Endothelial cell of umbilical vein (primary cell): ENCODE data around the gene ADAMTSL5. TPM values are rescaled to one million over a fixed set of nuclear protein-coding genes. Genes with fewer than 3 reads are reported as not detected.

Experiments
- BruUV-seq: library from RNA; stranded (reverse); fragments of 400-500 nt; replicated peaks from 2 replicates; lab custom pipeline; 2021; lab: Mats Ljungman, UMichigan
- CTCF ChIA-PET: fragments of 300-600, 350-600 bp; sonication (Branson Sonifier 250); formaldehyde crosslinking; loops from one replicate; lab custom pipeline; 2021; ENCODE audit warnings: antibody characterized with exemption, inconsistent platforms; lab: Charles Lee
- POLR2A ChIA-PET: fragments of 300-600, 350-600 bp; sonication (Branson Sonifier 250); formaldehyde crosslinking; loops from one replicate; lab custom pipeline; 2021; ENCODE audit warnings: antibody characterized with exemption, inconsistent platforms; lab: Charles Lee
- DNase-seq: peaks from one replicate; pipeline ENCODE4 v3.0.0-alpha.2; 2011; ENCODE audit warnings: low read depth, low spot score
- FAIRE-seq: peaks from 2 replicates; lab custom pipeline; 2011; peaks lifted over from hg19 to GRCh38; lab: Jason Lieb, UNC
- H2AFZ ChIP-seq: 2 replicates; pipeline ENCODE4 v1.6.0; 2012; ENCODE audit warnings: low read depth, low read length, control low read depth, inconsistent platforms
- H3K27ac ChIP-seq: 2 replicates; pipeline ENCODE4 v1.5.1; 2011; ENCODE audit warnings: low read depth, mild to moderate bottlenecking, control low read depth, low read length, moderate library complexity; ENCODE audit not compliant: insufficient read depth
- H3K27me3 ChIP-seq, 2 experiments: 2 replicates each; pipeline versions ENCODE4 v1.6.0 to v1.6.1; 2011; ENCODE audit warnings: low read length in 2 of 2, mixed read lengths in 1 of 2; ENCODE audit not compliant: control insufficient read depth in 2 of 2, insufficient read depth in 2 of 2
- H3K36me3 ChIP-seq, 2 experiments: 2 replicates in 1 of 2; 3 replicates in 1 of 2; pipeline ENCODE4 v1.5.1; 2011; ENCODE audit warnings: low read length in 2 of 2, mild to moderate bottlenecking in 1 of 2, moderate library complexity in 1 of 2; ENCODE audit not compliant: control insufficient read depth in 2 of 2, insufficient read depth in 2 of 2; ENCODE audit errors: extremely low read depth in 1 of 2
- H3K4me1 ChIP-seq: 3 replicates; pipeline ENCODE4 v1.5.1; 2011; ENCODE audit warnings: mild to moderate bottlenecking, low read length; ENCODE audit not compliant: control insufficient read depth, insufficient read depth; ENCODE audit errors: extremely low read depth
- H3K4me2 ChIP-seq: 2 replicates; pipeline ENCODE4 v1.6.1; 2011; ENCODE audit warnings: low read length, control low read depth, mixed read lengths; ENCODE audit not compliant: insufficient read depth
- H3K4me3 ChIP-seq, 3 experiments: fragments of 200-600 bp in 1 of 3; sonication (generic), shearing (Covaris generic) in 1 of 3; replicated peaks in 1 of 3; 2 replicates each; pipeline ENCODE4 v1.5.1; 2011 to 2016; ENCODE audit warnings: control low read depth in 3 of 3, low read length in 3 of 3, mild to moderate bottlenecking in 2 of 3, inconsistent platforms in 1 of 3, low read depth in 1 of 3, moderate library complexity in 1 of 3; ENCODE audit not compliant: insufficient read depth in 1 of 3
- H3K79me2 ChIP-seq: 2 replicates; pipeline ENCODE4 v1.6.0; 2012; ENCODE audit warnings: low read length, inconsistent platforms; ENCODE audit not compliant: control insufficient read depth, insufficient read depth
- H3K9ac ChIP-seq: replicated peaks from 2 replicates; pipeline ENCODE3; 2011; ENCODE audit warnings: low read length, control low read depth; ENCODE audit not compliant: insufficient read depth; ENCODE audit errors: extremely low read depth
- H3K9me1 ChIP-seq: replicated peaks from 3 replicates; pipeline ENCODE4 v1.6.0; 2011; ENCODE audit warnings: mild to moderate bottlenecking, low read length; ENCODE audit not compliant: control insufficient read depth, insufficient read depth; ENCODE audit errors: extremely low read depth
- H3K9me3 ChIP-seq: replicated peaks from 2 replicates; pipeline ENCODE4 v1.5.1; 2012; ENCODE audit warnings: low read length, inconsistent platforms; ENCODE audit not compliant: control insufficient read depth, insufficient read depth
- H4K20me1 ChIP-seq: replicated peaks from 2 replicates; pipeline ENCODE3; 2011; ENCODE audit warnings: mild to moderate bottlenecking, low read length; ENCODE audit not compliant: control insufficient read depth, insufficient read depth; ENCODE audit errors: extremely low read depth
- CTCF ChIP-seq, 2 donors: IDR thresholded peaks; 1 replicate in 1 of 2; 2 replicates in 1 of 2; pipeline ENCODE4 v1.5.1; 2011; ENCODE audit warnings: low read length in 2 of 2, mild to moderate bottlenecking in 2 of 2, moderate library complexity in 2 of 2, control low read depth in 1 of 2, inconsistent platforms in 1 of 2, low read depth in 1 of 2; ENCODE audit not compliant: insufficient read depth in 1 of 2; ENCODE audit errors: extremely low read depth in 1 of 2
- EZH2 ChIP-seq: IDR thresholded peaks from 2 replicates; pipeline ENCODE4 v1.6.1; 2012; ENCODE audit warnings: borderline replicate concordance, low read depth, mild to moderate bottlenecking, moderate library complexity, low read length, inconsistent platforms; ENCODE audit not compliant: severe bottlenecking
- FOS ChIP-seq: IDR thresholded peaks from 2 replicates; pipeline ENCODE4 v1.6.1; 2011; ENCODE audit warnings: mild to moderate bottlenecking, low read length, moderate library complexity, borderline replicate concordance; ENCODE audit not compliant: insufficient read depth
- GATA2 ChIP-seq: IDR thresholded peaks from 2 replicates; pipeline ENCODE4 v1.7.0; 2011; ENCODE audit warnings: low read depth, mild to moderate bottlenecking, moderate library complexity, mixed read lengths, low read length; ENCODE audit not compliant: insufficient read length, insufficient read depth
- JUN ChIP-seq: IDR thresholded peaks from 2 replicates; pipeline ENCODE4 v1.6.1; 2011; ENCODE audit warnings: borderline replicate concordance, low read depth; ENCODE audit not compliant: insufficient read length, insufficient read depth
- MAX ChIP-seq: IDR thresholded peaks from 2 replicates; pipeline ENCODE4 v1.6.1; 2011; ENCODE audit not compliant: insufficient read depth, insufficient read length
- MYC ChIP-seq: IDR thresholded peaks from one replicate; pipeline ENCODE4 v1.6.1; 2011; ENCODE audit warnings: mild to moderate bottlenecking, low read depth, low read length
- POLR2A ChIP-seq: IDR thresholded peaks from 2 replicates; pipeline ENCODE4 v1.6.1; 2012; ENCODE audit warnings: low read depth, mild to moderate bottlenecking, control low read depth, low read length
- POLR2AphosphoS5 ChIP-seq: IDR thresholded peaks from 2 replicates; pipeline ENCODE4 v1.6.1; 2012; ENCODE audit warnings: low read depth, mild to moderate bottlenecking, control low read depth, low read length, moderate library complexity; ENCODE audit not compliant: insufficient read depth
- dilution Hi-C: fragments of 300-500 bp; cut with MboI; formaldehyde crosslinking; loops from one replicate; pipeline ENCODE4 v1.15.0; 2019; ENCODE audit warnings: low sequenced_read_pairs; ENCODE audit not compliant: extremely low pct_ligation_motif_present
- intact Hi-C: fragments of 100-400 bp; cut with micrococcal nuclease; formaldehyde crosslinking; loops from one replicate; pipeline ENCODE4 v1.10.0; 2022
- polyA plus RNA-seq, 4 experiments: library from polyadenylated mRNA; depleted of rRNA in 3 of 4; stranded (reverse) in 3 of 4; unstranded in 1 of 4; fragments of >200 nt; gene quantifications; 2 replicates each; pipeline versions ENCODE4 v1.2.1 to v1.2.3, GENCODE V29; 2011 to 2012; ENCODE audit warnings: missing spikeins in 1 of 4
- total RNA-seq: library from RNA; stranded (reverse); gene quantifications from 2 replicates; pipeline ENCODE4 v1.2.3, GENCODE V29; 2021

The ADAMTSL5 gene
- total and polyA plus RNA-seq, 2 donors (not counting 3 experiments of a cell fraction or from before 2014, with no cell fraction given): 0.07 TPM; not detected in 1

- Histone ChIP-seq H3K36me3 (no peaks in the 10 kb centered on the region), H3K27ac (no peak overlapping the region), H3K4me2 (no peak overlapping the region), H3K4me3 (no peak overlapping the region), H3K9ac (no peak overlapping the region), H3K9me3 (no peaks in the 10 kb centered on the region), H3K4me1 (no peaks in the 10 kb centered on the region), H2AFZ (no peak overlapping the region), H3K79me2 (no peaks in the 10 kb centered on the region), H4K20me1 (no peaks in the 10 kb centered on the region), H3K27me3 (peaks cover 5 to 8% of the 10 kb centered on the region in 2 experiments), H3K9me1 (no peaks in the 10 kb centered on the region)
- intact Hi-C loops: no loop called here
- ChIA-PET POLR2A (no interaction called here), CTCF (no interaction called here)
- BruUV-seq: no TSS peak
- dilution Hi-C loops: no loop called here
- FAIRE-seq (no peak), DNase-seq (no peak)
- TF ChIP-seq POLR2A (no peak), EZH2 (no peak), JUN (no peak), POLR2AphosphoS5 (no peak), MAX (no peak), FOS (no peak), CTCF (IDR thresholded peaks at IDR 0.05; ENCODE audit: extremely low read depth in 1 of 2, insufficient read depth in 1 of 2, low read depth in 1 of 2, low read length in 2 of 2) (no peak), GATA2 (no peak), MYC (no peak)
Observed at GRCh38 chr19:1529430-1529816, 16.6 kb upstream of the ADAMTSL5 start.
